AG09309 (cell line): ENCODE data around the gene DYNLT2B.

ENCODE experiments used
- DNase-seq: peaks from one replicate; pipeline ENCODE4 v3.0.0-alpha.2; 2010; ENCODE audit warnings: low read depth
- H3K4me3 ChIP-seq: 2 replicates; pipeline ENCODE4 v1.5.1; 2011; ENCODE audit warnings: mild to moderate bottlenecking, low read depth, low read length, moderate library complexity; ENCODE audit not compliant: control insufficient read depth
- CTCF ChIP-seq: IDR thresholded peaks from 2 replicates; pipeline ENCODE4 v1.5.1; 2011; ENCODE audit warnings: mild to moderate bottlenecking, low read depth, low read length, inconsistent platforms; ENCODE audit not compliant: insufficient read depth, control insufficient read depth; ENCODE audit errors: missing control alignments

The DYNLT2B gene

GRCh38 chr3:196340466-196340865 is 22.4 kb upstream of the DYNLT2B start:
- H3K4me3 ChIP-seq, result no peak overlapping the region
- no peak for TF ChIP-seq CTCF
- DNase-seq, result no peak

- H3K4me3 ChIP-seq, result no peak overlapping the region
- DNase-seq, result no peak
- no peak for TF ChIP-seq CTCF
Measured at GRCh38 chr3:196339493-196340254, 21.6 kb upstream of the DYNLT2B start.

- no peak overlapping the region for H3K4me3 ChIP-seq
- no peak for TF ChIP-seq CTCF
- DNase-seq, result no peak
Measured at GRCh38 chr3:196339044-196339443, 21.0 kb upstream of the DYNLT2B start.

GRCh38 chr3:196336319-196337145 is 18.5 kb upstream of the DYNLT2B start:
- TF ChIP-seq CTCF, result no peak
- no peak for DNase-seq
- no peak overlapping the region for H3K4me3 ChIP-seq

- no peak for DNase-seq
- H3K4me3 ChIP-seq, result no peak overlapping the region
Measured at GRCh38 chr3:196335503-196335948, 17.5 kb upstream of the DYNLT2B start.

GRCh38 chr3:196334982-196335381 is 16.9 kb upstream of the DYNLT2B start:
- H3K4me3 ChIP-seq, result no peak overlapping the region
- DNase-seq, result no peak
- no peak for TF ChIP-seq CTCF

More at GRCh38 chr3:196335503-196335948, 17.5 kb upstream of the DYNLT2B start:
- TF ChIP-seq CTCF, result no peak
